Memory B cell (primary cell): ENCODE results near the gene BEND6.
"Not testable (repeated sequence)": the region's sequence is repeated elsewhere in the genome, so short reads cannot be mapped to it uniquely, and the experiment has no call there.

Experiments
- ATAC-seq: fragments of 150-1000 bp; cut with Tn5 transposase; 2 replicates; pipeline ENCODE4 v1.10.0; 2021; ENCODE audit warnings: low read depth, mild to moderate bottlenecking, moderate library complexity
- DNase-seq, 2 donors: peaks; one replicate each; pipeline ENCODE4 v3.0.0; 2022; ENCODE audit warnings: low spot score in 2 of 2
- H3K27ac Mint-ChIP-seq: one replicate; pipeline ENCODE4 v1.8.0; 2022; ENCODE audit warnings: mild to moderate bottlenecking, moderate library complexity, mixed read lengths
- H3K27me3 Mint-ChIP-seq: one replicate; pipeline ENCODE4 v1.8.0; 2022; ENCODE audit warnings: mixed read lengths
- H3K36me3 Mint-ChIP-seq: one replicate; pipeline ENCODE4 v1.8.0; 2022; ENCODE audit warnings: mild to moderate bottlenecking, mixed read lengths
- H3K4me1 Mint-ChIP-seq: one replicate; pipeline ENCODE4 v1.8.0; 2022; ENCODE audit warnings: mixed read lengths
- H3K4me3 Mint-ChIP-seq: one replicate; pipeline ENCODE4 v1.8.0; 2022; ENCODE audit warnings: mild to moderate bottlenecking, moderate library complexity, mixed read lengths
- H3K9me3 Mint-ChIP-seq: one replicate; pipeline ENCODE4 v1.8.0; 2022; ENCODE audit warnings: mixed read lengths

The BEND6 gene

DNA sequence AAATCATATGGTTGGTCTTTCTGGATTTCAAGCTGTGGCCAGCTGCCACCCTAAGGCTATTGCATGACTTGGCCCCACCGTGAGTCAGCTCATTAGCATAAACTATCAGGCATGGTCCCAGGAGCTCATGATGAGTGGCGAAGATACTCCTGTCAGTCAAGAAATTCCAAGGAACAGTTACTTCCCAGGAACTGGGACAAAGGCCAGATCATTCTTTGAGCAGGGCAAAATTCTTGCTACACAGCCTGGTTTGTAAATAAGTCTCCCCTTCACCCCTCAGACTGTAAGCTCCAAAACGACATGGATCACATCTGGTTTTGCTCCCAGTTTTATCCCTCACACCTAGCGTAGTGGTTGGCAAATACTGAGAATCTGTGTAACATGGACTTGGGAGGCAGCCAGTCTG lies 58.6 kb downstream of the BEND6 start:
- Mint-ChIP-seq H3K36me3 (no peaks in the 10 kb centered on the region), H3K27ac (no peak overlapping the region), H3K27me3 (peaks cover 8% of the 10 kb centered on the region), H3K4me1 (no peaks in the 10 kb centered on the region), H3K9me3 (no peaks in the 10 kb centered on the region), H3K4me3 (no peak overlapping the region)
- ATAC-seq (no peak), DNase-seq (no peak)

DNA sequence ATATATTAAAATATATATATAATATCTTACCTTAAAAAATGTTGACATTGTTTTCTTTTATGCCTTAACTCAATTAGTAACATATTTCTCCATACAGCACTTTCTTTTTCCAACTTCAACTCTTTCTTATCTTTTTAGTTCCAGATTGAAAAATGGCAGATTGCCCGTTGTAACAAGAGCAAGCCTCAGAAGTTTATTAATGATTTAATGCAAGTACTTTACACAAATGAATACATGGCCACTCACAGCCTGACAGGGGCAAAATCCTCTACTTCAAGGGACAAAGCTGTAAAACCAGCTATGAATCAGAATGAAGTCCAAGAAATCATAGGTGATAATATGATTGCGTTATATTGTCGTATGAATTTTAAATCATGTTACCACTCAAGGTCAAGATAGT lies 62.2 kb downstream of the BEND6 start:
- ATAC-seq: no peak
- no peaks in the 10 kb centered on the region for H3K9me3 Mint-ChIP-seq
- H3K4me1 Mint-ChIP-seq: no peaks in the 10 kb centered on the region
- H3K27me3 Mint-ChIP-seq: peaks cover 4% of the 10 kb centered on the region
- H3K36me3 Mint-ChIP-seq: no peaks in the 10 kb centered on the region
- H3K27ac Mint-ChIP-seq: no peak overlapping the region
- DNase-seq: no peak
- H3K4me3 Mint-ChIP-seq: no peak overlapping the region

DNA sequence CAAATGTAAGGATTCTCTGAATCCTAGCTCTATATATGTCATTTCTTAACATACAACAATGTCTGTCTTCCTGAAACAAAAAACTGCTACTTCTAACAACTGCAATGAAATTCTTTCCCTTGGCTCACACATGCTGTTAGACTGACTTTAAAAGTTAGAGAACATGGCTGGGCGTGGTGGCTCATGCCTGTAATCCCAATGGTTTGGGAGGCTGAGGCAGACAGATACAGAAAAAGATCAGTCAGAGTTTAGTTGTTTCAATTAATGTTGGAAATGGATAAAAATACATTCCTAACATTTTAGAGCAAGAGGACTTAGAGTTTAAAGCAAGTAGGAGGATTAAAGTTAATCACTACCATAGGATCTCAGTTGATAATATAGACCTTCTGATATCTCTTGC lies 62.9 kb downstream of the BEND6 start:
- H3K4me3 Mint-ChIP-seq: no peak overlapping the region
- ATAC-seq: no peak
- no peak for DNase-seq
- peaks cover 4% of the 10 kb centered on the region for H3K27me3 Mint-ChIP-seq
- H3K36me3 Mint-ChIP-seq: no peaks in the 10 kb centered on the region
- peak overlapping the region; percentile 43 for H3K27ac Mint-ChIP-seq
- no peaks in the 10 kb centered on the region for H3K4me1 Mint-ChIP-seq
- H3K9me3 Mint-ChIP-seq: no peaks in the 10 kb centered on the region

DNA sequence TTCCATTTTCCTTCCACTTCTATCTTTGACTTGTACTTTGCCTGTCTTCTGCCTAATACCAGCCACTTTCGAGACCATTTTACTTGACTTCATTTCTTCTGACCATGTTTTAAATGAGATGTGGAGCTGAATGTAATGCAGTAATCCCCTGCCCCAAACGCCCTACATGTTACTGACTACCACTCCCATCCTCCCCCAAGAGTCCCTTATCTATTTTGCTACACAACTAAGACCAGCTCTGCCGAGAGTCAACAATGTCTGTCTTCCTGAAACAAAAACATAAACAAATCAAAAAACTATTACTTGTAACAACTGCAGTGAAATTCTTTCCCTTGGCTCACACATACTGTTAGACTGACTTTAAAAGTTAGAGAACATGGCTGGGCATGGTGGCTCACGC lies 64.5 kb downstream of the BEND6 start:
- H3K27ac Mint-ChIP-seq: no peak overlapping the region
- ATAC-seq: no peak

DNA sequence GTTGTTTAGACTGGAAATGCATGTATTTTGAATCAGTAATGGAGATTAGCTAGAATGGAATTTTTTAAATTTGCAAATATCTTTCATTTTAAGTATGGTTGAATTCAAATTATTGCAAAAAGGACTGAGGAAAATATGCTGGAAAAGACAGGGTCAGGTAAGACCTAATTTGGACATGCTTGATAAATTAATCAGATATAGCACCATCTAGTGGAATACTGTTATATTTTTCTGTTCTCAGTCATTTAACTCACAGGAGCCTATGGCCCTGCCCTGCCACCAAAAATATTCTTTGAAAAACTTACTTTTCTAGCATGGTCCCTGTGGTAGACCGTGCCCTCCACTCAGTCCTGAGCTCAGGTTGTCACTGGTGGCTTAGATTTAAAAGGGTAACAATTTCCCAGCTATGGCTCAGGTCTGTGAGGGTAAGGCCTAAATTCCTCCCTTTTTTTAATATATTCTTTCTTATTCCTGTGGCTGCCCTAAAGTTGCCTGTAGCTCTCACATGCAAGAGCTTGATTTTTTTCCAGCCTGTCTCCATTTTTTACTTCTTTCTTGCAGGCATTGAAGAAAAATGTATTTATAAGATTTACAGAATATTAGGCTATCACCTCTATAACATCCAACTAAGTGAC lies 66.3 kb downstream of the BEND6 start:
- Mint-ChIP-seq H3K9me3 (peaks cover 14% of the 10 kb centered on the region), H3K4me3 (no peak overlapping the region), H3K27ac (no peak overlapping the region), H3K36me3 (peaks cover 5% of the 10 kb centered on the region), H3K4me1 (no peaks in the 10 kb centered on the region), H3K27me3 (peaks cover 3% of the 10 kb centered on the region)
- peak in 1 of 2 donors; percentile 20 for DNase-seq
- peak; percentile 59 for ATAC-seq

More for the DNA sequence above, 64.5 kb downstream of the BEND6 start:
- Mint-ChIP-seq H3K36me3 (no peaks in the 10 kb centered on the region), H3K4me1 (no peaks in the 10 kb centered on the region), H3K27me3 (peaks cover 2% of the 10 kb centered on the region), H3K4me3 (no peak overlapping the region), H3K9me3 (peaks cover 5% of the 10 kb centered on the region)
- no peak for DNase-seq

DNA sequence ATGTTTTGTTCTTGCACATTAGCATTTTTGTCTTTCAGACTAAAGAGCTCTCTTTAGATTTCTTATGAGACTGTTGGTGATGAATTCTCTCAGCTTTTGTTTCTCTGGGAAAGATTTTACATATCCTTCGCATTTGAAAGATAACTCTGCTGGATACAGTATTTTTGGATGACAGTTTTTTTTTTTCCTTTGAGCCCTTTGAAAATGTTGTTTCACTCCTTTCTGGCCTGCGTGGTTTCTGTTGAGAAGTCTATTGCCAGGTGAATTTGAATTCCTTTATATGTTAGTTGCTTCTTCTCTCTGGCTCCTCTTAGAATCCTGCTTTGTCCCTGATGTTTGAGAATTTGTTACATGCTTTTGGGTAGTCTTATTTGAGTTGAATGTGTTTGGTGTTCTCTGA lies 69.4 kb downstream of the BEND6 start:
- DNase-seq (no peak), ATAC-seq (no peak)
- H3K9me3 Mint-ChIP-seq: peaks cover 14% of the 10 kb centered on the region
- no peaks in the 10 kb centered on the region for H3K4me1 Mint-ChIP-seq
- H3K4me3 Mint-ChIP-seq: no peak overlapping the region
- H3K27me3 Mint-ChIP-seq: peaks cover 3% of the 10 kb centered on the region
- no peak overlapping the region for H3K27ac Mint-ChIP-seq
- H3K36me3 Mint-ChIP-seq: peaks cover 5% of the 10 kb centered on the region

DNA sequence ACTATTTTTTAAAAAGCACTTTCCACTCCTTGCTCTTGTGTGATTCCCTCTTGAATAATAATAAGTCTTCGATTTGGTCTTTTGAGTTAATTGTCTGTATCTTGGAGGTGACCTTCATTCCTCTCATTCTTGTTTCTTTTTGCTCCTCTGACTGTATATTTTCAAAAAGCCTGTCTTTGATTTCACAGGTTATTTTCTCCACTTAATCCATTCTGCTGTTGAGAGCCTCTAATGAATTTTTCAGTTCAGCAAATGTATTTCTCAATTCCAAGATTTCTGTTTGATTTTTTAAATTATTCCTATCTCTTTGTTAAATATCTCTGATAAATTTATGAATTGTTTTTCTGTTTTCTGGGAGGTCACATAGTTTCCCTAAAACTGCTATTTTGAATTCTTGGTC lies 69.9 kb downstream of the BEND6 start:
- peaks cover 7% of the 10 kb centered on the region for H3K27me3 Mint-ChIP-seq

DNA sequence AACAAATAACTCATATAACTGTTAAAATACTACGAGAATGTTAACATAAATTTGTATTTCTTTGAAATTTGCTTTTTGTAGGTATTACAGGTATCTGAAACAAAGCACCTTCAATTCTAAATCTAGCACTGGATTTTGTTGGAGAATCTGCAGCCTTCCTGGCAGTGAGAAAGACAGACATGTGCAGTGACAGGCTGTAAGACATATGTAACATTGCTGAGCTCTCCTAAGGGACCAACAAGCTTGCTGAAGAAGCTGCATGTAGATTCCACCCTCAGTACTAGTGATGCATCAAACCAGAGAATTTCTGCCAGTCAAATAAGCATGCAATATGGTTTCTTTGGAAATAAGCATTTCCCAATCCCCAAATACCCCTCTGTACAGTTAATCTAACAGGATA lies 71.1 kb downstream of the BEND6 start:
- peaks cover 14% of the 10 kb centered on the region for H3K9me3 Mint-ChIP-seq
- no peaks in the 10 kb centered on the region for H3K4me1 Mint-ChIP-seq
- ATAC-seq (no peak), DNase-seq (no peak)
- H3K36me3 Mint-ChIP-seq: peaks cover 5% of the 10 kb centered on the region
- no peak overlapping the region for H3K27ac Mint-ChIP-seq
- H3K4me3 Mint-ChIP-seq: no peak overlapping the region
- peaks cover 8% of the 10 kb centered on the region for H3K27me3 Mint-ChIP-seq

More for the DNA sequence above, 69.9 kb downstream of the BEND6 start:
- H3K4me3 Mint-ChIP-seq: no peak overlapping the region
- H3K9me3 Mint-ChIP-seq: peaks cover 14% of the 10 kb centered on the region
- no peaks in the 10 kb centered on the region for H3K4me1 Mint-ChIP-seq
- peaks cover 5% of the 10 kb centered on the region for H3K36me3 Mint-ChIP-seq
- no peak overlapping the region for H3K27ac Mint-ChIP-seq
- ATAC-seq (no peak), DNase-seq (no peak)

DNA sequence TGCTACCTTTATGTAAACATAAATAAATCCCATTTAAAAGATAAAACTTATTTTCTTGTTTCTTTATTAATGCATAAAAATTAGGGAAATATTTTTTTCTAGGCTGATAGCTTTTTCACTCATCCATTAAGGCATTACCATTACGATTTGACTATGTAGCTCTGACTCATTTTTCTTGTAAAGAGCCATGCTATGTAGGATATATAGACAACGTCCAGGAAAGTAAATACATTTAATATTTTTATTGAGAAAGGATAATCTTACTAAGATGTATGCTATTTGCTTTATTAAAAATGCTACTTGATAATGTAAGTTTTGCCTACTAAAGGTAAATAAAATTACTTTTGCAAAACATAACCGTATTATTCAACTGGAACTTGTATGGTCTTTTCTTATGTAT lies 72.4 kb downstream of the BEND6 start:
- Mint-ChIP-seq H3K27me3 (peaks cover 8% of the 10 kb centered on the region), H3K9me3 (peaks cover 14% of the 10 kb centered on the region), H3K27ac (no peak overlapping the region), H3K4me3 (no peak overlapping the region), H3K4me1 (no peaks in the 10 kb centered on the region), H3K36me3 (peaks cover 5% of the 10 kb centered on the region)
- DNase-seq (no peak), ATAC-seq (no peak)

DNA sequence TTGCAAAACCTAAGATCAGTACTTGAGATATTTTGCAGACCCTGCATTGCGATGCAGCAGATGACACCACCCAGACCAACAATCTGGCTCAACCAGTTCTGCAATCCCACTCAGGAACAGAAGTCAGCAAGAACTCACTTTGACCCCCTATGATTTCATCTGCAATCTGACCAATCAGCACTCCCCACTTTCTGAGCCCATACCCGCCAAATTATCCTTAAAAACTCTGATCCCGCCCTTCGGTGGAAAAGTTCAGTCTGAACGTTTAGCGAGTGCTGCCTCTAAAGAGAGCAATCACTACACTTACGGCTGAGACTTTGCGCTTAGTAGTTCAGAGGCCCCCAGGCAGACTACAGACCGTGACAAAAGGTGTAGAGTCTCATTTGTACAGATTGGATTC lies 74.3 kb downstream of the BEND6 start:
- Mint-ChIP-seq H3K36me3 (peaks cover 5% of the 10 kb centered on the region), H3K4me1 (no peaks in the 10 kb centered on the region), H3K9me3 (peaks cover 10% of the 10 kb centered on the region), H3K27me3 (peaks cover 8% of the 10 kb centered on the region), H3K27ac (no peak overlapping the region), H3K4me3 (no peak overlapping the region)
- no peak for ATAC-seq
- no peak for DNase-seq

DNA sequence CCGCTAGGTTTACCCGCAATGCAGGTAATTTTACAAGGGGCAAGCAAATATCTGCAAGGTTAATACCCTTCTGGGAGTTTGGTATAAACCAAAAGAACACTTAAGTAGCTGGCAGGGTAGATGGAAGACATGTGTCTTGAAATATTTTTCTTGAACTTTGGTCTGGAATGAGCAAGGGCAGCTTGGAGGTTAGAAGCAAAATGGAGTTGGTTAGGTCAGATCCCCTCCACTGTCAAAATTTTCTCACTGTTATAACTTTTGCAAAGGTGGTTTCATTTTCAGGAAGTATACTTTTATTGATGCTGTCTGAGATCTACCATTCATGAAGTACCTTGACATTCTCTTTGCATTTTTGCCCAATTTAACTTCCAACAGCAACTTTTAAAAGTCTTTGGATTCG lies 78.3 kb downstream of the BEND6 start:
- Mint-ChIP-seq H3K4me1 (no peaks in the 10 kb centered on the region), H3K9me3 (no peaks in the 10 kb centered on the region), H3K27ac (no peak overlapping the region), H3K4me3 (no peak overlapping the region), H3K27me3 (peaks cover 13% of the 10 kb centered on the region), H3K36me3 (no peaks in the 10 kb centered on the region)
- ATAC-seq (no peak), DNase-seq (no peak)

DNA sequence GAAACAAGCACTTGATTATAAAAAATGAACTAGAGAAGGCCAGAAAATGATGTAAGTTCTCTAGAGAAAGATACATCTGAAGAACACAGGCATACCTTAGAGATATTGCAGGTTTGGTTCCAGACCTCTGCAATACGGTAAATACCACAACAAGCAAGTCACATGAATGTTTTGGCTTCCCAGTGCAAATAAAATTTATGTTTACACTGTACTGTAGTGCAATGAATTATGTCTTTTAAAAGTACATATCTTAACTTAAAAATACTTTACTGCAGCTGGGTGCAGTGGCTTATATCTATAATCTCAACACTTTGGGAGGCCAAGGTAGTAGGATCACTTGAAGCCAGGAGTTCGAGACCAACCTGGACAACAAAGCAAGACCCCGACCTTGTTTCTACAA lies 80.6 kb downstream of the BEND6 start:
- H3K4me3 Mint-ChIP-seq: no peak overlapping the region
- H3K27me3 Mint-ChIP-seq: peaks cover 17% of the 10 kb centered on the region
- H3K27ac Mint-ChIP-seq: no peak overlapping the region
- DNase-seq: no peak
- no peaks in the 10 kb centered on the region for H3K9me3 Mint-ChIP-seq
- H3K4me1 Mint-ChIP-seq: no peaks in the 10 kb centered on the region
- H3K36me3 Mint-ChIP-seq: no peaks in the 10 kb centered on the region
- no peak for ATAC-seq

DNA sequence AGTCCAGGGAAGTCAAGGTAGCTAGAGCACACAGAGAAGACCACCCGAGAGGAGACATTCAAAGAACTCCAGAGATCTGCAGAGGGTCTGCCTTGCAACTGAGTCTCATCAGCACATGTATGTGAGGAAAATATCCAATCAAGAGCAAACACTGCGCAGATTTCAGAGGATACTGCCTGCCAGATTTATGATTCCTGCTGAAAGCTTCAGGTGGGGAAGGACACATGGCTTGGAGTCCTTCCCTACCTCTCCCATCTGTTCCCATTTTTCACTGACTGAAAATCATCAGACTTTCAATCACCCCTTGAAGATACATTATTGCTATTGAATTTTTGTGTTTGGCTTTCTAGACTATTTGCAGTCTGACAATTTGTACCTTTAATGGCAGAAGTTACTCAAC lies 84.0 kb downstream of the BEND6 start:
- peaks cover 19% of the 10 kb centered on the region for H3K27me3 Mint-ChIP-seq

DNA sequence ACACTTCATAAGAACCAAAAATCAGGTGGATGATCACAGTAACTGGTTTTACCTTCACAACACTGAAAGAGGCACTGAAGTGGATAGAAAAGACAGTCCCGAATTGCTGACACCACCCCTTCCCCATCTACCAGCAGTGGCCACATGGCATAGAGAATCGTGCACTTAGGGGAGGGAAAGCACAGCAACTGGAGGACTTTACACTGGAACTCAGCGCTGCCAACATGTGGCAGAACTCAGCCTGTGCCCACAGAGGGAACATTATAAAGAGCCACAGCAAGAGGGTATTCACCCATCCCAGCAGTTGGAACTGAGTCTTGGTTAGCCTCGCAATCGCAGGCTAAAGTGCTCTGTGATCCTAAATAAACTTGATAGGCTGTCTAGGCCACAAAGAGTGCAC lies 85.1 kb downstream of the BEND6 start:
- Mint-ChIP-seq H3K4me3 (no peak overlapping the region), H3K27me3 (peaks cover 19% of the 10 kb centered on the region), H3K36me3 (no peaks in the 10 kb centered on the region), H3K27ac (no peak overlapping the region), H3K4me1 (no peaks in the 10 kb centered on the region), H3K9me3 (no peaks in the 10 kb centered on the region)
- ATAC-seq: no peak
- DNase-seq: no peak

More for the DNA sequence above, 84.0 kb downstream of the BEND6 start:
- H3K4me3 Mint-ChIP-seq: no peak overlapping the region
- DNase-seq: no peak
- H3K27ac Mint-ChIP-seq: no peak overlapping the region
- H3K4me1 Mint-ChIP-seq: no peaks in the 10 kb centered on the region
- H3K36me3 Mint-ChIP-seq: no peaks in the 10 kb centered on the region
- ATAC-seq: no peak
- H3K9me3 Mint-ChIP-seq: no peaks in the 10 kb centered on the region

DNA sequence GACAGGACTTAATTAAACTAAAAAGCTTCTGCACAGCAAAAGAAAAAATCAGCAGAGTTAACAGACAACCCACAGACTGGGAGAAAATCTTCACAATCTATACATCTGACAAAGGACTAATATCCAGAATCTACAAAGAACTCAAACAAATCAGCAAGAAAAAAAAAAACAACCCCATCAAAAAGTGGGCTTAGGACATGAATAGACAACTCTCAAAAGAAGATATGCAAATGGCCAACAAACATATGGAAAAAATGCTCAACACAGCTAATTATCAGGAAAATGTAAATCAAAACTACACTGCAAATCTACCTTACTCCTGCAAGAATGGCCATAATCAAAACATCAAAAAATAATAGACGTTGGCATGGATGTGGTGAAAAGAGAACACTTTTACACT lies 89.2 kb downstream of the BEND6 start:
- H3K36me3 Mint-ChIP-seq, ATAC-seq, H3K27me3 Mint-ChIP-seq, H3K9me3 Mint-ChIP-seq, H3K4me3 Mint-ChIP-seq, H3K27ac Mint-ChIP-seq, DNase-seq: not testable (repeated sequence)
- peaks cover 11% of the 10 kb centered on the region for H3K4me1 Mint-ChIP-seq
